Lower leg skin (tissue), 3 donors: ENCODE measurements around the gene DNMBP.

Source experiments
- POLR2A ChIP-seq, 2 donors: fragments of 450-650 bp; IDR thresholded peaks; one replicate each; pipeline ENCODE4 v1.6.1; 2016 to 2017; ENCODE audit warnings: antibody characterized with exemption in 2 of 2, mild to moderate bottlenecking in 1 of 2, moderate library complexity in 1 of 2
- TF ChIP-seq, protein P1 (sequence below), 3 donors: fragments of 450-650 bp; IDR thresholded peaks; one replicate each; pipeline ENCODE4 v1.5.1; 2016; ENCODE audit warnings: antibody characterized with exemption in 3 of 3, mild to moderate bottlenecking in 3 of 3, moderate library complexity in 2 of 3

DNA sequence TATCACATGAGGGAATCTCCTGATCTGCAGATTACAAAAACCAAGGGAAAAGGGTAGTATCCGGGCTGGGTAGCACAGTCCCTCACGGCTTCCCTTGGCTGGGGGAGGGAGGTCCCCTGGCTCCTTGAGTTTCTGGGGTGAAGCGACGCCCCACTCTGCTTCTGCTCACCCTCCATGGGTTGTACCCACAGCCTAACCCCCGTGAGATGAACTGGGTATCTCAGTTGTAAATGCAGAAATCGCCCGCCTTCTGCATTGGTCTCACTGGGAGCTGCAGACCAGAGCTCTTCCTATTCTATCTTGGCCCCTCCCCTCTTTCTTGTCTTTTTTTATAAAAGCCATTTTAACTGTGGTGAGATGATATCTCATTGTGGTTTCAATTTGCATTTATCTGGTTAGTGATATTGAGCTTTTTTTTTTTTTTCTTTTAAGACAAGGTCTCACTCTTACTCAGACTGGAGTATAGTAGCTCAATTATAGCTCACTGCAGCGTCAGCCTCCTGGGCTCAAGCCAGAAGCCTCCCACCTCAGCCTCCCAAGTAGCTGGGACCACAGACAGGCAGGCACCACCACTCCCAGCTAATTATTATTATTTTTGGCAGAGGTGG, 139.5 kb downstream of the DNMBP start:
- TF ChIP-seq, protein P1, sequence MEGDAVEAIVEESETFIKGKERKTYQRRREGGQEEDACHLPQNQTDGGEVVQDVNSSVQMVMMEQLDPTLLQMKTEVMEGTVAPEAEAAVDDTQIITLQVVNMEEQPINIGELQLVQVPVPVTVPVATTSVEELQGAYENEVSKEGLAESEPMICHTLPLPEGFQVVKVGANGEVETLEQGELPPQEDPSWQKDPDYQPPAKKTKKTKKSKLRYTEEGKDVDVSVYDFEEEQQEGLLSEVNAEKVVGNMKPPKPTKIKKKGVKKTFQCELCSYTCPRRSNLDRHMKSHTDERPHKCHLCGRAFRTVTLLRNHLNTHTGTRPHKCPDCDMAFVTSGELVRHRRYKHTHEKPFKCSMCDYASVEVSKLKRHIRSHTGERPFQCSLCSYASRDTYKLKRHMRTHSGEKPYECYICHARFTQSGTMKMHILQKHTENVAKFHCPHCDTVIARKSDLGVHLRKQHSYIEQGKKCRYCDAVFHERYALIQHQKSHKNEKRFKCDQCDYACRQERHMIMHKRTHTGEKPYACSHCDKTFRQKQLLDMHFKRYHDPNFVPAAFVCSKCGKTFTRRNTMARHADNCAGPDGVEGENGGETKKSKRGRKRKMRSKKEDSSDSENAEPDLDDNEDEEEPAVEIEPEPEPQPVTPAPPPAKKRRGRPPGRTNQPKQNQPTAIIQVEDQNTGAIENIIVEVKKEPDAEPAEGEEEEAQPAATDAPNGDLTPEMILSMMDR (IDR thresholded peaks at IDR 0.05): no peak
- TF ChIP-seq POLR2A (IDR thresholded peaks at IDR 0.05): no peak
